NCI-H524 (cell line): Measurements from ENCODE around the gene WT1.
"Not testable (repeated sequence)": the region's sequence is repeated elsewhere in the genome, so short reads cannot be mapped to it uniquely, and the experiment has no call there.

Experiments
- DNase-seq, 2 experiments: peaks; one replicate each; lab custom pipeline; 2025; lab: John Stamatoyannopoulos, UW

WT1 gene

GRCh38 chr11:32435511-32435941 is at the start of gene WT1:
TSS of gene WT1 (minus strand) at chr11:32435539.
- DNase-seq, result peak in 1 of 2 experiments; percentile 28

GRCh38 chr11:32479291-32479690 is 44.0 kb upstream of the WT1 start:
- DNase-seq, result peak; percentile 32 to 76

- peak; percentile 47 to 81 for DNase-seq
These were observed 43.0 kb upstream of the WT1 start for GRCh38 chr11:32478277-32478731.

DNA sequence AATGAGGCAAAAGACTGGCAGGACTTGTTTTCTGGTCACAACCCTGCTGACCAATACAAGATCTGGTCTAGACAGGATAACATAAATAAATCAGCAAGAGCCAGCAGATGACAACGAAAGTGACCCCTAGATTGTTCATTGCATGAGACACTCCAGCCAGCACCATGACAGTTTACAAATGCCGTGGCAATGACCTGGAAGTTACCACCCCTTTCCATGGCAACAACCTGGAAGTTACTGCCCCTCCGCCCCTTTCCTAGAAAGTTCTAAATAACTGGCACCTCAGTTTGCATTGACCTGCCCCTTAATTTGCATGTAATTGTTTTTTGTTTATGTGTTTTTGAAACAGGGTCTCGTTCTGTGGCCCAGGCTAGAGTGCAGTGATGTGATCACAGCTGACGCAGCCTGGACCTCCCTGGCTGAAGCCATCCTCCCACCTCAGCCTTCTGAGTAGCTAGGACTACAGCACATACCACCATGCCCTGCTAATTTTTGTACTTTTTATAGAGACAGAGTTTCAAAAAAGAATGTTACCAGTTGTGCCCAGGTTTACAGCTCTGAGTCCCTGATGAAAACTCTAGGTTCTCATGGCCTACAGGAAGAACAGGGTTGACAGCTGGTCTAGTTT is 38.1 kb upstream of the WT1 start:
- no peak for DNase-seq

- DNase-seq, result no peak
These were observed 36.9 kb upstream of the WT1 start for GRCh38 chr11:32472226-32472625.

GRCh38 chr11:32471544-32471943 is 36.2 kb upstream of the WT1 start:
- DNase-seq, result not testable (repeated sequence)

DNA sequence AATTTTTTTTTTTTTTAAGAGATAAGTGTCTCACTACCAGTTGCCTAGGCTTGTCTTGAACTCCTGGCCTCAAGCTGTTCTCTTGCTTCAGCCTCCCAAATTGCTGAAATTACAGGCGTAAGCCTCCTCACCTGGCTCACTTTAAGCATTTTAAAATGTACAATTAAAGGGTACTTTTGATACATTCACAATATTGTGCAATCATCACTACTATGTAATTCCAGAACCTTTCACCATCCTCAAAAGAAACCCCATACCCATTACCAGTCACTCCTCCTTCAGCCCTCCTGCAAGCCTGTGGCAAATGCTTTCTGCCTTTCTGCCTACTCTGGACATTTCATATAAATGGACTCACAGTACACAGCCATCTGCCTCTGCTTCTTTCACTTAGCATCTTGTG is 34.5 kb upstream of the WT1 start:
- DNase-seq, result no peak

- no peak for DNase-seq
These were observed 31.1 kb upstream of the WT1 start for GRCh38 chr11:32466279-32466915.

GRCh38 chr11:32464078-32464477 is 28.7 kb upstream of the WT1 start:
- no peak for DNase-seq

- DNase-seq, result no peak
These were observed 26.8 kb upstream of the WT1 start for GRCh38 chr11:32462011-32462690.

DNA sequence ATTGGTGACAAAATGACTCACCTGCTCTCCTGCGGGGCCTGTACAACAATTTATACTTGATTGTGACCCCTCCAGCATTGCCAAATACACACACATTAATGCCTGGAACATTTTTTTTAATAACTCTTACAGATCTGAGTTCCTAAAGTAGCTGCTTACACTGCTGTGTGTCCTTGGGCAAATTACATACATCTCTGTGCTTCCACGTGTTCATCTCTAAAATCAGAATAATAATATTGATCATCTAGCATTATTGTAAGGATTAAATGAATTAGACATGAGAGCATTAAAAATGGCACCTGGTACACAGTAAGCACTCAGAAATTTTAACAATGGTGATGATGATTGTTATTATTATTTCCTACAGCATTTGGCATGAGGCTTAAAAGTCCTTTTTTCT is 21.5 kb upstream of the WT1 start:
- no peak for DNase-seq

- no peak for DNase-seq
These were observed 19.7 kb upstream of the WT1 start for GRCh38 chr11:32454993-32455392.

- DNase-seq, result no peak
These were observed 16.5 kb upstream of the WT1 start for GRCh38 chr11:32451808-32452207.

DNA sequence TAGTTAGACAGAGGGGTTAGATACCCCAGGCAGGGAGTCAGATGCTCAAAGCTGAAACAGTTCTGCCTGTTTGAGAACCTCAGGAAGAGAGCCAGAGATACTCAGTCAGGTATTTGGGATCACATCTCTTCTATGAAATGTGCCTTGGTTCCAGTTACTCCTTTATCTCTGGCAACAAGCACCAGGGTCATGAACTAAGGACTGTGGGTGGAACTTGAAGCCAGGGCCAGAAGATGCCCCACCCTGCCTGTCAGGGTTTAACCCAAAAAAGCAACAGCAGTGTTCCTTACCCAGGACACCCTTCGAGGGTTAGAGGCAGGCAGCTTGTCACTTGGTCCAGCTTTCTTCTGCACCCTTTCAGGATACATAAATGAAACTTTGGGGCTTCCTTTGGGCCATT is 15.0 kb upstream of the WT1 start:
- no peak for DNase-seq

GRCh38 chr11:32448232-32448631 is 12.9 kb upstream of the WT1 start:
- DNase-seq, result peak in 1 of 2 experiments; percentile 57

GRCh38 chr11:32447252-32447651 is 11.9 kb upstream of the WT1 start:
- DNase-seq, result no peak

DNA sequence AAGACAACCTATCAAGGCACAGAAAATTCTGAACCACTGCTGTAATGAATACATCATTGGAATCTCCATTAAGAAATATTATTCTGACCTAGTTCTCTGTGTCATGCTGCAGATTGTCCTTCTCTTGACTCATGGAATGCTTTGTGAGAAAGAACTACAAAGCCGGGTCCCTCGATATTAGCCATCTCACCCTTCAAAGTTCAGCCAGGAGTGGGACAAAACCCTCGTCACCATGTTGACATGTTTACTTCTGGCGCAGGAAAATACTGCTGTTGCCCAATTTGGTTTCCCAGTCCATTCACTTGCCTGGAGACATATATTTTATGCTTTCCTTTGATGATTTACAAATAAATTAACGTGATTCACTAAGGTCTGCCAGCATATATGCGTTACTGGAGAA is 10.9 kb upstream of the WT1 start:
- no peak for DNase-seq

- no peak for DNase-seq
These were observed 8.8 kb upstream of the WT1 start for GRCh38 chr11:32444186-32444585.

DNA sequence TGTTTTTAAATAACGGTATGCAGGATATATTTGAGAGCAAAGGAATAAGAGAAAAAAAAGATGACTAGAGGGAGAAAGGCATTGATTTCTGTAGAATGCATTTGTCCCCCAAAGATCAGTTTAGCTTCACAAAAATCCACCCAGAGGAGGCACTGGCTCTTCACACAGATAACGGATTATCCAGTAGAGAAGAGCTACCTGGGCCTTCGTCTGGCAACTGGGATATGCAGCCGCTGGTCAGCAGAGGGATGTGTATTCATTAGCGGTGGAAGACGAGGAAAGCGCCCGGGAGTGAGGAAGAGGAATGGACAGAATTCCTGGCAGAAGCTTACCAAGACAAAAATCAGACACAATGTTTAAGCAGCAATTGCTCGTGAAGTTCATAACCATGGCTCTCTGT is 5.6 kb upstream of the WT1 start:
- DNase-seq, result no peak

DNA sequence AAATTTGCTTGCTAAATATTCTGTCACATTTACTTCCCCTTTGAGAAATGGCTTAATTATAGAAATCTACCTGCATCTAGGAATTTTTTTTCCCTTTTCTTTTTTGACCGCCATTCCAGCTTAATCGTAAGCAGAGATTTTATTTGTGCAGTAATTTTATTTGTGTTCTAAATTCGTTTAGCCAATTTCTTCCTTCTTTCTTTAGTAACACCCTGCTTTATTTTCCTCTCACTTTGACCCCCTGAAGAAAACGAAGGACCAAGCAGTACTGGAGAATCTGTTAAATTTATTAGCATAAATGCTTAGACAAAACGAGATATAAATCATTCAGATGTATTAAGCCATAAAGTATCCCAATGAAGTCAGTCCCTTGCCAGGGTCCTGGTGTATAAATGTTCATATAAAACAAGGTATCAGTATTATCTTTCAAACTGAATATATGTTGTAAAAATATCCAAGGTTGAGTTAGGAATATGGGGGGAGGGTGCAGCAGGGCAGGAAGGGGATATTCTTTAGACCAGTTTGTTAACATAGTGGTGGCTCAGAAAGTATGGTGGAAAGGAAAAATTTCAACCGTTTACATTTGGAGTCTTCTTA is 5.1 kb upstream of the WT1 start:
- no peak for DNase-seq

- DNase-seq, result no peak
These were observed 4.3 kb upstream of the WT1 start for GRCh38 chr11:32439501-32440210.

GRCh38 chr11:32438866-32439489 is 3.6 kb upstream of the WT1 start:
- peak in 1 of 2 experiments; percentile 21 for DNase-seq
